Ramos (cell line): Measurements from ENCODE around the gene RASGRP4.

Experiments used
- in situ Hi-C: fragments of 300-500 bp; cut with MboI; formaldehyde crosslinking; loops from one replicate; pipeline ENCODE4 v1.14.3; 2022; ENCODE audit warnings: low sequenced_read_pairs; ENCODE audit not compliant: unreplicated experiment

RASGRP4 gene

DNA sequence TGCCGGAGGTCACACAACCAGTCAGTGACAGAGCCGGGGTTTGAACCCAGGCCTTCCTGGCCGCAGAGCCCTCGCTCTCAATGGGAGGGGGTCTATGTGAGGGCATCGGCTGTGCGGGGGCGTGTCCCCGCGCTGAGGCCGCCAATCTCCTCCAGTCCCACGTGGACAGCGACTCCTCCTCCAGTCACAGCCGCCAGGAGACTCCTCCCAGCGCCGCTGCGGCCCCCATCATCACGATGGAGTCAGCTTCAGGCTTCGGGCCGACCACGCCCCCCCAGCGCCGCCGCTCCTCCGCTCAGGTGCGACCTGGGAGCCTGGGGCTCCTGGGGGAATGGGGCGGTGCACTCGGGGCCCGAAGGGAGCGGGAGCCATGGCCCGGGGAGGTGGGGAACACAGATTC lies 31.5 kb downstream of the RASGRP4 start:
- in situ Hi-C loops: no loop called here

DNA sequence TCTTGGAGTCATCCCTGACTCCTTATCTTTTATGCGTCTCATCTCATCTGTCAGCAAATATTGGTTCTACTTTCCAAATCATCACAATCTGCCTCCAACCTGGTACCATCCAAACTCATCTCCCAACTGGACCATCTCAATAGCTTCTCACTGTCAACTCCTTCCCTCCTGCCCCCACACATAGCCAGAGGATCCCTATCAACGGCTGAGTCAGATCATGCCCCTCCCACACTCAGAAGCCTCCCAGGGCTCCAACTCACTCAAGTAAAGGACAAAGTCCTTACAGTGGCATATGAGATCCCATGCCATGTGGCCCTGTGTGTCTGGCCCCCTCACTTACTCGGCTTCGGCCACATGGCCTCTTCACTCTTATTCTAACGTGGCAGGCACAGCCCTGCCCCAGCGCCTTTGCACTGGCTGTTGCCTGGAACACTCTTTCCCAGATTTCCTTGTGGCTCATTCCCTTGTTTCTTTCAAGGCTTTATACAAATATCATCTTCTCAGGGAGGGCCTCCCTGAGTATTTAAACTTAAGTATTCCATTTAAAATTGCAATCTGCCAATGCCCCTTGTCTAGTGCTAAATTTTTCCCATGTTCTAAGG lies 33.2 kb downstream of the RASGRP4 start:
- in situ Hi-C loops: no loop called here

DNA sequence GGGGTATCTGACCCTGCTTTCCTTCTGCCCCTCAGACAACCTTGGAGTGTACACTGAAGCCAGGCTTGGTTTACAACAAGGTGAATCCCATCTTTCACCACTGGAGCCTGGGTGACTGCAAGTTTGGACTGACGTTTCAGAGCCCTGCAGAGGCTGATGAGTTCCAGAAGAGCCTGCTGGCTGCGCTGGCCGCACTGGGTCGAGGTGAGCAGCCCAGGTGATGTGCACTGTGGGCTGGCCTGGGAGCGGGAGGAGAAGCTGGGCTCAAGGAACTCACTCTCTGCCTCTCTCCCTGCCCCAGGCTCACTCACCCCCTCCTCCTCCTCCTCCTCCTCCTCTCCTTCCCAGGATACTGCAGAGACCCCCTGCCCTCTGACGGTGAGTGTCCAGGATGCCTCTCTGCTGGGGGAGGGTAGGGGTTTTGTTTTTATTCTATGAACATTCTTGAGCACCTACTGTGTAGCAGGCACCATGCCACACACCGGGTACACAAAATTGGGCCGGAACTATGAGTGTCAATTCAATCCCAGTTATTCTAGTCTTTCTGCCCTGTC lies 34.0 kb downstream of the RASGRP4 start:
- in situ Hi-C loops: no loop called here

DNA sequence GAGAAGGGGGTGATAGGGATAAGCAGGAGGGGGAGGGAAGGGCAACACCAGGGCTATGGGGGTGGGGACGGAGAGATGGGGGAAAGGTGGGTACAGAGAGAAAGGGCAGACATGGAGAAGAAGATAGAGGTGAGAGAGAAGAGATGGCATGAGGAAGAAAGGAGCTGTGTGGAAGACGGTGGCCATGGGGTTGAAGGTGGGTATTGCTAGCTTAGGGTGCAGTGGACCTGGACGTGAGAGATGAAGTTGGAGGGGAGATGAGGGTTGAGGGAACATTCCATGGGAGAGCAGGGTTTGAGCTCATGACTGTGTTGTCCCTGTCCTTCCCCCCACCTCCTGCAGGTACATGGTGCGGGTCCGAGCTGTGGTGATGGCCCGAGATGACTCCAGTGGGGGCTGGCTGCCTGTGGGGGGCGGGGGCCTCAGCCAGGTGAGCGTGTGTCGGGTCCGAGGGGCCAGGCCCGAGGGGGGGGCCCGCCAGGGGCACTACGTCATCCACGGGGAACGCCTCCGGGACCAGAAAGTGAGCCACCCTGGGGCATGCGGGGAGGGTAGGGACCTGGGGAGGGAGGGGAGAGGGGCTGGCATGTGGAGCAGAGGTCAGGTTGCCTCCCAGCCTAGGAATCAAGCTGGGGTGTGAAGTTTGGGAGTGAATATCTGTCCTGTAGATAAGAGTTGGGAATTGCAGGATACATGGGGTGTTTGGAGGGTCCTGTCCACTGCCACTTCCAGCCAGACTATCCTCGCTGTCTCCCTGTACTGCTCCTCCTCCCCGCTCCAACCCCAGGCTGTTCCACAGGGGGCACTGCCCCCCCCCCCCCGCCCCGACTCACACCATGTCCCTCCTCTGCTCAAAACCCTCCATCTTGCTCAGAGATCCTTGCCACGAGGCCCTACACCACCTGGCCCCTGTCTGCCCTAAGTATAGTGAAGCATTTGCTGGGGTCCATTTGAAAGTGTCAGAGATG lies 35.8 kb downstream of the RASGRP4 start:
- in situ Hi-C loops: no loop called here

DNA sequence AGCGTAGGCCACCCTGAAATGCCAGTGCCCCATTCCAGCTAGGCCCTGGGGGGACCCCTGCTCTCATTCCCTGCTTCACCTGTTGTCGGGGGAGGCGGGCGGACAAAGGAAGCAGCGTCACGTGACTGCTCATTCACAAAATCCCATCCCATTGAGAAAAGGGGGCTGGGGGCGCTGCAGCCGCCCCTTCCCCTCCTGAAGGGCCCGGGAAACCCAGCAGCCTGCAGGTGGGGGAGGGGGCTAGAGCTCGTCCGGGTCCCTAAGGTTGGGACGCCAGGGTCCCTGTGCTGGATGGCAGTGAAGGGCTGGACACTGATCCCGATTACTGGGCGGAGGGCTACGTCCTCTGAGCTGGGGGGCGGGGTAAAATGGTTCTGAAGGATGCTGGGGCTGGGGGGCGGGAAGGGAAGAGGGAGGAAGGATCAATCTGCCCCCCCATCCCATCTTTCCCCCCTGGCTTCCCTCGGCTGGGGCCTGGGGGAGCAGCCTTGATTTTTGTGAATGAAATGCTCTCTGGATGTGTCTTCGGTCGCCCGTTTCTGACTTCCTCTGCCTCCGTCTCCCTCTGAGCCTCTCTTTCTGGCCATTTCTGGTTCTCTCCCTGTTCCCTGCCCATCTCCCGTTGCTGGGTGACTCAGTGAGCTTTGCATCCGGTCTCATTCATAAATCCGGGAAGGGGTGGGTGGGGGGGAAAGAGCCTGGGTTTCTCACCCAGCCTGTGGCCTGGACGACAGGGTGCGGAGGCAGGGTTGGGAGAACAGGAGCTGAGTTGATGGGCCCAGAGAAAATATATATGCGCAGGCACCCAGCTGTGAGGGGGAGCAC lies 36.7 kb downstream of the RASGRP4 start:
- in situ Hi-C loops: no loop called here

DNA sequence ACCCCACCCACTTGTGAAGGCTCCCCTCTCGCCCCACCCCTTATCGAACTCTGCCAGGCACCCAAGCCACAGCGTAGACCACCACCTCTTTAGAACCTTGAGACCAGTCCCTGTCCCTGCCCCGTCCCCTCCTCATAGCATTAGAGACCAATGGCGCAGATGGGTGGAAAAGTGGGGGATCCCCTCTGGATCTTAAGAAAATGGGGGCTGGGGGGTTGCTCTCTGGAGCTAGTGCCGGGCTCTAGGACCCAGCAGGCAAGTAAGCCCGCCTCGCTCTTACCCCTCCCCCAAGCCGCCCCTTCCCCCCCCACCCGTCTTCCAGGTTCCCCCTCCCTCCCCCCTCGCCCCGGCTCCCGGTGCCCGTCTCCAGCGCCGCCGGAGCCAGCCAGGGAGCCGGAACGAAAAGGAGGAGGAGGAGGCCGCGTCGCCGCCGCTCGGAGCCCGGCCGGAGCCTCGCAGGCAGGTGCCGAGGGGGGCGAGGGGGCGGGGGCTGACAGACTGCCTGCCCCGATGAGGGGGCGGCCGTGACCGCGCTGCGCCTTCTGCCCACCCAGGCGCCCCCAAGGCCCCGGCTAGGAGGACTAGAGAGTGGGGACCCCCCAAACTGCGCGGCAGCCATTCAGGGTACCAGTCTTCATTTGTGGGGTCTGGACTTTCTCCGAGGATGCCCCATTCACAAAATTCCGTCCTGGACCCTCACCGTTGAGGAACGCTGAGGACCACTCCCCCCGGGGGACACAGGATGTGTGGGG lies 37.5 kb downstream of the RASGRP4 start, which contains the start of gene SPRED3:
Gene SPRED3, plus strand, starts transcription at position 349 of the 752 bp plus-strand sequence. CDS start 1,606 bp downstream, outside the sequence.
- in situ Hi-C loops: no loop called here

DNA sequence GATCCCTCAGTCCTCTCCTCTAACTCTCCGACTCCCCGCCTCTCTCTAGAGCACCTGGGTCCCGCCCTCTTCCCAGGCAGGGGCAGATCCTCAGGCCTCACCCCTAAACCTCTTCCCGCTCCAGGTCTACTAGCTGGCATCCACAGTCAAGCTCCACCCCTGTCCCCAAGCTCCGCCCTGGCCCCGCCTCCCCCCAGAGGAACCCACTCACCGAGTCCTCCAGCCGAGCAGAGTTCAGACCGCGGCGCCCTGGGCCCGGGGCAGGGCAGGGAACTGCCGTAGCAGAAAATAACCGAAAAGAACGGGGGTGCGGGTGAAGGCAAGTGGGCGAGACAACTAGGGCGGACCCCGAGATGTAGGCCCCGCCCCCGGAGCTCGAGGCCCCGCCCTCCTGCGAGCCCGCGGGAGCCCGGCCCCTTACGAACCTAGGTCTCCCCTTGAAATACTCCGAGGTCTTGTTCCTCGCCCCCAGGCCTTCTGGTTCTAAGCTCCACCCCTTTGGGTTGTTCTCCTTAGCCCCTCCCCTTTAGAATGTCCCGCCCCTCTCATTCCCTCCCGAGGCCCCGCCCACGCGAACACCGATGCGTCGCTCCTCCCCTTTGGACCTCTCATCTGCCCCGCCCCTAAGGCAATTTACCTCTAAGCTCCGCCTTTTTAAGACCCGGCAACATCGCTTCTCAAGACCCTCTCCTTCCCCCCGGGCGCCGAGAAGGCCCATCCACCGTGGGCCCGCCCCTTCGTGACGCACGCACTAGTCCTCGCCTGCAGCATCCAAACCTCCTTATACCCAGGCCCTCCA lies 38.3 kb downstream of the RASGRP4 start, which contains the start of gene GGN:
Gene GGN, minus strand, starts transcription at position 485 of the 799 bp plus-strand sequence. CDS start 773 bp downstream, outside the sequence.
- in situ Hi-C loops: no loop called here

DNA sequence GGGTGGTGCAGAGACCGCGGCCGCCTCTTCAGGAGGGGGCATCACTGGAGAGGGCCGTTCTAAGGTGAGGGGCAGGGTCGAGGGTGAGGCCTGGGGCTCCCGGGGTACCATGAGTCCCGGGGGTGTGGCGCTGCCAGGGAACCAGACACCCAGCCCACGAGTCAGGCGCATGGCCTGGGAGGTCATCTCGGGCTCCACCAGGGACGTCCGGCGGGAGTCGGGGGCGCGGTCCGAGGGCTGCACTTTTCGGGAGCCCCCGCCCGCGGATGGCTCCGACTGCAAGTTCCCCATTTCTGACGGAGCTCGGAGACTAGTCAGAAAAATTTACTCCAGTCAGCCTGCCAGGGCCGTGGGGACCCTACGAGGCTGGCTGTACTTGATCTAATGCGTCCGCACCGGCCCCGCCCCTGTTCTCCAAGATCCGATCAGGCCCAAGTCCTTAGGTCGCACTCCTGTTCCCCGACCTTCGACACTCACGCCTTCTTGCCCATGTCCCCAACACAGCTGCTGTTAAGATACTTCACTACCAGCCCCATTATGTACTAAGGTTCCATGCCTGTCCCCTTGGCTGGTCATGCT lies 39.0 kb downstream of the RASGRP4 start:
- in situ Hi-C loops: no loop called here

DNA sequence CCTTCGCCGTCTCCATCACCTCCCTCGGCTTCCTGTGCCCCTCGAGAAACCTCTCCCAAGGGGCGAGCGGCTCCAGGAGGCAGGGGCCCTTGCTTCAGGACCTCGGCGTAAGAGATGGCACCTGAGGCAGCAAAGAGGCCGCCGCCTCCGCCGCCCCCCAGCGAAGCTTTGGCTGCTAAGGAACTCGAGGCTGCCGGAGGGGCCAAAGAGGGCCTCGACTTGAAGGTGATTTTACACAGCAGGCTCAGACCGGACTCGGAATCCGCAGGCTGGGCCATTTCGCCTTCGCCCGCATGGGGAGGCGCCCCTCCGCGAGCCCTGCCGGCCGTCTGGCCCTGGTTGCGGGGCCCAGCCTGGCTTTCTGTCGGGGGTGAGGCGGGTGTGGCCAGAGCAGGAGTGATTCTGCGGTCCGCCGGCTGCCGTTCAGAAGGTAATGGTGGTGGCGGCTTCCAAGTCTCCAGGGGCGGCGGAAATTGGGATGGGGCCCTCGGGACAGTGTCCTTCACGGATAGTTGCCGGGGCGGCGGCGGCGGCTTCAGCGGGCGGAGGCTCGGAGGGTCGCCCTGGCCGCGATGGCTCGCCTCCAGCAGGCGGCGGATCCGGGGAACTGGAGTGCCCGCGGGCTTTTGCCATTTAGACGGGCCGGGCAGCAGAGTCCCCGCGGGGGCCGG lies 39.6 kb downstream of the RASGRP4 start:
- in situ Hi-C loops: no loop called here

DNA sequence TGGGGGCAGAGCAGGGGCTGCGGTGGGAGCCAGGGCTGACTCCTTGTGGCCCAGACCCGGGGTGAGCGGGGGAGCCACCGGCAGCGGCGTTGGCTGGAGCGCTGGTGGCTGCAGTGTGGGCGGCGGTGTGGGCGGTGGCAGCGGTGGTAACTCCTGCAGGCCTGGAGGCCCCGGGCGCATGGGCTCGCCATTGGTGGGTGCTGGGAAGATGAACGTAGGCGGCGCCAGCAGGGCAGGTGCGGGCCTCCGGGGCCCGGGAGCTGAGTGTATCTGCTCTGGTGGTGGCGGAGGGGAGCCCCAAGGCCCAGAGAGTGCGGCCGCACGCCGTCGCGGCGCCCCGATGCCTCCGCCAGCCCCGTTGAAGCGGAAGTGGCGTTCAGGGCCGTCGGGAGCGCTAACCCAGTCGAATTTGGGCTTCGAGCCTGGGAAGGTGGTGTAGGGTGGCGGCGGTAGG lies 40.2 kb downstream of the RASGRP4 start:
- in situ Hi-C loops: no loop called here

DNA sequence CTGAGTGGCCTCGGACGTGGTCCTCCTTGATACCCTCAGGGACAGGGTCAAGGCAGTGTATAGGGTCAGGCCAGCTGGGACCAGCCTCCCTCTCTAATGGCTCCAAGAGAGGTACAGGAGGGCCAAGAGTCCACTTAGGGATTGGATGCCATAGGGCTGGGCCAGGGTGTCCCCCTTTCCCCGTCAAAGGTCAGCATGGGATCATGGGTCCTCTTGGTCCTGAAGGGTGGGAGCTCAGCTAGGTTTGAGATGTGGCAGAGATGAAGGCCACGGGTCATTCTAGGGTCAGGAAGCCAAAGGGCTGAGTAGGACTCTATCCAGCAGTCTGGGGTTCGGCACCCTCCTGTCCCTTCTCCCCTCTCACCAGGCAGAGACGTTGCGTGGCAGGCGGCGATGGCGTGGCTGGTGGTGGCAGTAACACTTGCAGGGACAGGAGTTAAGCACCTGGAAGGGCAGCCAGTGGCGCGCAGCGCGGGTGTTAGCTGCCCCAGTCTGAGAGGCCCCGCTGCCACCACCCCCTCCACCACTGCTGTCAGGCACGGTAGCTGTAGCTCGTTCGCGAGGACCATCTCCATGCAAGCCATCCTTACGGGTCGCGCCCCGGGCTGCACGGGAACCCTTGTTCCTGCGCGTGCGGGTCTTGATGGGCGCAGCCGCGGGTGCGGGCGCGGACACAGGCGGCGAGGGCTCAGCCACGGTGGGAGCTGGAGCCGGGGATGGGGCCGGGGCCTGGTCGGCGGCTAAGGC lies 40.8 kb downstream of the RASGRP4 start:
- in situ Hi-C loops: no loop called here

DNA sequence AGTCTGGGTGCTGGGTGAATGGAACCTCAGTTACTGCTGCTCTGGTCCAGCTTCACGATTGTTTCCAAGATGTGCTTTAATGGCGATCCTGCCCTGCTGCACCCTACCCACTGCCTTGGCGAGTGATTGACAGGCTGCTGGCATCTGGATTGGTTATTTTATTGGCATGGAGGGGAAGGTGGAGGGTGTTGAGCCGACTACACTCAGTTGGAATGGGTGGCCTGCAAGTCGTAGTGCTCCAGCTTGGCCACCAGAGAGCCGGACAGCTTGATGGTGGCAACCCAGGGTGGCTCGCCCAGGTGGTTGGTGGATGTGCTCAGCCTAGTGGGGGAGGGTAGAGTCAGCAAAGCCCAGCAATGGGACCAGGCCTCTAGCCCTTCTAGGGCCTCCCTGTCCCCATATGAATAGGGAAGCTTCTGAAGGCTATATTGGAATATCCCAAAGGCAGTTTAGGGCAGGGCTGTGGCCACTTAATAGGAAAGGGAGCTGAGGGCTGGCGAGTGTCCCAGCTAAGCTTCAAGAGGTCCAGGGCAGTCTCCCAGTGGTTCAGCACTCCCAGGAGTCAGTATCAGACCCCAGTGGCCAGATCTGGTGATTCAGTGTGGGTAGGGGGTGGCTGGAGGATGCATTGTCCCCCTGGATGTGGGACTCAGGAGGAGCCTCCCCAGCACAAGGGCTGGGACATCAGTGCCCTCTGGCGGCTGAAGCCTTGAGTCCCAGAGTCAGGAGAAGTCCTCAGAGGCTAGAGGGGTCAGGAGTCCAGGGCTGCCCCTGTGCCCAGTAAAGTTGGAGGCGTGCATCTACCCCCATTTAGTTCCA lies 41.6 kb downstream of the RASGRP4 start:
- in situ Hi-C loops: no loop called here

DNA sequence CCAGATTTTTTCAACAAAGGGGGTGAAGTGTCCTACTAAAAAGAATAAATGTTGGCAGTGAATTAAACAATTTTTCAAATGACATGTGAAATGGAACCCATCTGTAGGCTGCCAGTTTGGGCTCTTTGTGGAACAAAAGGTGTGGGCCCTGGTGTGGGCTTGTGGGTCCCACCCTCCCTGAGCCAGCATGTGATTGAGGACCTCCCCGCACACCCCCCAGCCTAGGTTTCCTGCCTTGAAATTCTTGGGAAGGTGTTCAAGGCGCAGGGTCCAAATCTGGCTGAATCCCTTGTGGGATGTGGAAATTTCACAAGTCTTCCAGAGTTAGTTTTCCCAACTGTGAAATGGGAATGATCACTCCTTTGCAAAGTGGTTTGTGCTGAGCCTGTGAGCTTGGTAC lies 42.3 kb downstream of the RASGRP4 start:
- in situ Hi-C loops: no loop called here

DNA sequence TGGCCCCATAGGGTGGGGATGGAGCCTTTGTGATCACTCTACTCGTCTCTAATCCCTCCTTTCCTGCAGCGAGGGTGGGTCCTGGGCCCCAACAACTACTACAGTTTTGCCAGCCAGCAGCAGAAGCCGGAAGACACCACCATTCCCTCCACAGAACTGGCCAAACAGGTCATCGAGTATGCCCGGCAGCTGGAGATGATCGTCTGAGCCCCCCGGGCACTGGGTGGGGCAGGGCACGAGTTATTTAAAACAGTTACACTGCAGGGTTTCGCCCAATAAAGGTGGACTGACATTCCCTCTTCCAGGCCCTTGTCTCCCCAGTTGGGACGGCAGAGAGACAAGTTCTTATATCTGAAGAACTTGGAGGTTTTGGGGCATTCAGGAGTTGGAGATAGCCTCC lies 42.8 kb downstream of the RASGRP4 start:
- in situ Hi-C loops: no loop called here

DNA sequence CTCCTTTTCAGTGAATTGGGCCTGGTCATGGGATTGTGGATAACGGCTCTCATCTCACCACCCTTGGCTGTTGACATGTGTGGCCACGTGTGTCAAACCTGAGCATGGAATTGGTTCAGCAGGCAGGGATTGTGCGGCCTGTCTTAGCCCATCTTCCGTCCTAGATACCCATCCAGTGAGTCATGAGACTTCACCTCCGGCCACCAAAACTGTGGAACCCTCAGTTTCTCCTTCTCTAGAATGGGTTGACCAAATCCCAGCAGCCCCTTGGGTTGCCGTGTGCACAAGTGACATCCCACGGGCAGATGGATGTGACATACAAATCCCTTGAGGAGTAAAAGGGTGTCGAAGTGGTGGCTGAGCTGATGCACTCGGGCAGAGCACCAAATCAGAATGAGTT lies 44.9 kb downstream of the RASGRP4 start:
- in situ Hi-C loops: no loop called here

DNA sequence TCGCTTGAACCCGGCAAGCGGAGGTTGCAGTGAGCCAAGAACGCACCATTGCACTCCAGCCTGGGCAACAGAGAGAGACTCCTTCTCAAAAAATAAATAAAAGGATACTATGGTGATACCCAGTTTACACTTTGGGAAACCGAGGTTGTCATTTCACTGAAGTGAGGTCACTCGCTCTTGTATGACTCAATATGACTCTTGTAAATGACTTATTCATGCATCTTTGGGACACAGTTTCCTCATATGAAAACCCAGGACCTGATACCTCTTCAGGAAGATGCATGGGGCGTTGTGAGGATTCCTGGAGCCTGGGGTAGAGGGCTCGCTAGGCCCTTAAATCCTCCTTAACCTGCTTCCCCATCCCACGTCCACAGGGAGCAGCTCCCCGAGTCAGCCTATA lies 47.2 kb downstream of the RASGRP4 start:
- in situ Hi-C loops: no loop called here
